Upper lobe of left lung (tissue), 6 donors: Measurements from ENCODE around the gene TMEM184A. TPM values are rescaled to one million over a fixed set of nuclear protein-coding genes. Genes with fewer than 3 reads are reported as not detected.

ENCODE experiments used
- ATAC-seq, 2 donors: fragments of 200-7000 bp; cut with Tn5 transposase; one replicate each; pipeline ENCODE4 v1.9.1; 2022; ENCODE audit warnings: mild to moderate bottlenecking in 2 of 2, moderate library complexity in 2 of 2; ENCODE audit not compliant: low FRiP score in 2 of 2
- DNase-seq, 2 donors: peaks; one replicate each; pipeline ENCODE4 v3.0.0-alpha.2; 2019 to 2020
- H3K27ac ChIP-seq, 4 donors: fragments of 200-600 bp; sonication (generic); one replicate each; pipeline ENCODE4 v1.5.1; 2016 to 2019
- H3K27me3 ChIP-seq, 4 donors: fragments of 200-600 bp; sonication (generic); one replicate each; pipeline ENCODE4 v1.5.1; 2017 to 2019
- H3K36me3 ChIP-seq, 4 donors: fragments of 200-600 bp; sonication (generic); one replicate each; pipeline ENCODE4 v1.5.1; 2016 to 2019
- H3K4me1 ChIP-seq, 4 donors: fragments of 200-600 bp; sonication (generic); one replicate each; pipeline ENCODE4 v1.5.1; 2018 to 2019
- H3K4me3 ChIP-seq, 4 donors: fragments of 200-600 bp; sonication (generic); one replicate each; pipeline ENCODE4 v1.5.1; 2017 to 2019; ENCODE audit warnings: mild to moderate bottlenecking in 2 of 4, moderate library complexity in 1 of 4
- H3K9me3 ChIP-seq, 4 donors: fragments of 200-600 bp; sonication (generic); one replicate each; pipeline ENCODE4 v1.5.1; 2018 to 2019
- EP300 ChIP-seq, 4 donors: sonication (generic); formaldehyde crosslinking; IDR thresholded peaks; one replicate each; pipeline ENCODE4 v1.5.1; 2017; ENCODE audit warnings: antibody characterized with exemption in 4 of 4, control low read depth in 2 of 4
- POLR2A ChIP-seq, 4 donors: fragments of 450-650 bp; IDR thresholded peaks; one replicate each; pipeline ENCODE4 v1.5.1; 2016 to 2017; ENCODE audit warnings: antibody characterized with exemption in 4 of 4, mild to moderate bottlenecking in 2 of 4
- POLR2AphosphoS5 ChIP-seq, 2 donors: sonication (generic); formaldehyde crosslinking; IDR thresholded peaks; one replicate each; pipeline ENCODE4 v1.5.1; 2017; ENCODE audit warnings: antibody characterized with exemption in 2 of 2
- WGBS, 2 donors: methylation state at CpG; one replicate each; pipeline ENCODE4 v1.1.5; 2017 to 2018; 5-methylcytosine and 5-hydroxymethylcytosine counted together
- total RNA-seq, 6 donors: library from RNA; depleted of rRNA in 4 of 6; stranded (reverse); fragments of >200 nt in 4 of 6; gene quantifications; one replicate each; pipeline versions ENCODE4 v1.1.0 to v1.2.1, GENCODE V29; 2016 to 2021
- TF ChIP-seq, protein P1 (sequence below), 6 experiments: fragments of 450-650 bp in 4 of 6; fragments of 200-600 bp in 2 of 6; sonication (generic) in 2 of 6; IDR thresholded peaks; one replicate each; pipeline ENCODE4 v1.5.1; 2016 to 2019; ENCODE audit warnings: antibody characterized with exemption in 6 of 6
- donor health status: DM: no; HTN: no; CAD: no; lungs with moderate emphysema.
- donor health status: DM: no; HTN: yes; CAD: no; lungs with severe emphysema.

Gene TMEM184A
- total RNA-seq, 6 donors from 2014 or later = 5.0 to 11.7 (median 10.4) TPM

DNA sequence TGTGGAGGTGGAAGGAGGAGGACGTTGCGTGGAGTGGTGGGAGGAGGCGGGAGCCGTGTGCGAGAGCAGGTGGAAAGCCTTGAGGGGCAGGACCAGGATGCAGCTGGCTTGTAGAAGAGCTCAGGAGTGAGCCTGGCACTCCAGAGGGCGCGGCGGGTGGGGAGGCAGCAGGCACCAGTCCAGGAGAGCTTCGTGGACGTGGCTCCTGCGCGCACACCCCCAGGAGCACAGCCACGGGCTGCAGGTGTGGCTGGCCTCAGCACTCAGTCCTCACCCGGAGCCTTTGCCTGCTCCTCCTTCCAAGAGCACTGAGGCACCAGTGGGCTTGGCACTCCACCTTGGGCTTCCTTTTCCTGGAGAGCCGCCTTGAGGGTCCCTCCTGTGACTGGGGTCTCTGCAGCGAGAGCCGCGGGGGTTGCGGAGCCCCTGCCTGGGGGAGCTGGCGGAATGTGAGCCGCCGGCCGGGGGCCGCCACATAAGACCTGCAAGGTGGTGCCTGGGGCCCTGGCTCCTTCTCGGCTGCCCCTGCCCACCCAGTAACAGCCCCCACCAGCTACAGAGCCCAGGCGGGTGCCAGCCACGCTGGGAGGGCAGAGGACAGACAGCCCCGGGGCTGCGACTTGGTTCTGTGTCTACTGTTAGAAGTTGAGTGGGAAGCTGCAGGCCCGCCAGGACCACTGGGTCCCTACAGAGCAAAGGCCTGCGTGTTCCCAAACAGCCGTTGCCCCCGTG lies 14.4 kb downstream of the TMEM184A start:
- no peak overlapping the region for H3K27ac ChIP-seq
- H3K9me3 ChIP-seq = no peaks in the 10 kb centered on the region
- peaks cover 15 to 27% (median 18%) of the 10 kb centered on the region in 4 donors for H3K4me1 ChIP-seq
- no peak overlapping the region for H3K4me3 ChIP-seq
- ATAC-seq = no peak
- H3K36me3 ChIP-seq = peaks cover 21 to 68% (median 57%) of the 10 kb centered on the region in 4 donors
- no peaks in the 10 kb centered on the region for H3K27me3 ChIP-seq
- 90 to 91% methylated on average over 27 to 33 of the region's 33 CpGs for WGBS, 2 donors
- peak in 1 of 2 donors; percentile 83 for DNase-seq
- TF ChIP-seq EP300 (IDR thresholded peaks at IDR 0.05) (no peak), POLR2AphosphoS5 (IDR thresholded peaks at IDR 0.05) (no peak), POLR2A (IDR thresholded peaks at IDR 0.05) (no peak)
- TF ChIP-seq, protein P1, sequence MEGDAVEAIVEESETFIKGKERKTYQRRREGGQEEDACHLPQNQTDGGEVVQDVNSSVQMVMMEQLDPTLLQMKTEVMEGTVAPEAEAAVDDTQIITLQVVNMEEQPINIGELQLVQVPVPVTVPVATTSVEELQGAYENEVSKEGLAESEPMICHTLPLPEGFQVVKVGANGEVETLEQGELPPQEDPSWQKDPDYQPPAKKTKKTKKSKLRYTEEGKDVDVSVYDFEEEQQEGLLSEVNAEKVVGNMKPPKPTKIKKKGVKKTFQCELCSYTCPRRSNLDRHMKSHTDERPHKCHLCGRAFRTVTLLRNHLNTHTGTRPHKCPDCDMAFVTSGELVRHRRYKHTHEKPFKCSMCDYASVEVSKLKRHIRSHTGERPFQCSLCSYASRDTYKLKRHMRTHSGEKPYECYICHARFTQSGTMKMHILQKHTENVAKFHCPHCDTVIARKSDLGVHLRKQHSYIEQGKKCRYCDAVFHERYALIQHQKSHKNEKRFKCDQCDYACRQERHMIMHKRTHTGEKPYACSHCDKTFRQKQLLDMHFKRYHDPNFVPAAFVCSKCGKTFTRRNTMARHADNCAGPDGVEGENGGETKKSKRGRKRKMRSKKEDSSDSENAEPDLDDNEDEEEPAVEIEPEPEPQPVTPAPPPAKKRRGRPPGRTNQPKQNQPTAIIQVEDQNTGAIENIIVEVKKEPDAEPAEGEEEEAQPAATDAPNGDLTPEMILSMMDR (IDR thresholded peaks at IDR 0.05) = no peak

DNA sequence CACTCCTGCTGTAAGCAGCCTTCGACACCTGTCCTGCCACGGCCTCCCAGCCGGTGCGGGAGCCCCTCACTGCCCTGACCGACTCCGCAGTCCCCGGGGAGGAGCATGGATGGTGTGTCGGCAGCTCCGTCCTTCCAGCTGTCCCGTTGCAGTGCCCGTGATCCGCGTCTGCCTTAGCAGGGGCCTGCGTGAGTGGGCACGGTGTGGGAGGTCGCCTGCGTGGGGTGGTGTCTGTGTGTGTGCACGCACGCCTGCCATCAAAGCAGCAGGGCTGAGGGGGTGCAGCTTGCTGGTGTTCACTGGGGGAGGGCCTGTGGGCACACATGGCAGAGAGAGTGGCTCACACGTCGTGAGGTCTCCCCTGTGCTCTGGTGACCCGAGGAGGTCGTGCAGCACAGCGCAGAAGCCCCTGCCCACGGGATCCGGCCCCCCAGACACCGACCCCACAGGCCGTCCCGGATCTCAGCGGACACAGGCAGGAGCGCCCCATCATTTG lies 15.2 kb downstream of the TMEM184A start:
- TF ChIP-seq, protein P1 (IDR thresholded peaks at IDR 0.05) = no peak
- TF ChIP-seq EP300 (IDR thresholded peaks at IDR 0.05) (no peak), POLR2AphosphoS5 (IDR thresholded peaks at IDR 0.05) (no peak), POLR2A (IDR thresholded peaks at IDR 0.05) (no peak)
- Histone ChIP-seq H3K4me3 (no peak overlapping the region), H3K9me3 (no peaks in the 10 kb centered on the region), H3K4me1 (peaks cover 23 to 34% (median 26%) of the 10 kb centered on the region in 4 donors), H3K36me3 (peaks cover 21 to 69% (median 60%) of the 10 kb centered on the region in 4 donors), H3K27me3 (no peaks in the 10 kb centered on the region), H3K27ac (no peak overlapping the region)
- 79 to 93% methylated on average over 15 to 31 of the region's 31 CpGs for WGBS, 2 donors
- DNase-seq = peak in 1 of 2 donors; percentile 83
- ATAC-seq = no peak

DNA sequence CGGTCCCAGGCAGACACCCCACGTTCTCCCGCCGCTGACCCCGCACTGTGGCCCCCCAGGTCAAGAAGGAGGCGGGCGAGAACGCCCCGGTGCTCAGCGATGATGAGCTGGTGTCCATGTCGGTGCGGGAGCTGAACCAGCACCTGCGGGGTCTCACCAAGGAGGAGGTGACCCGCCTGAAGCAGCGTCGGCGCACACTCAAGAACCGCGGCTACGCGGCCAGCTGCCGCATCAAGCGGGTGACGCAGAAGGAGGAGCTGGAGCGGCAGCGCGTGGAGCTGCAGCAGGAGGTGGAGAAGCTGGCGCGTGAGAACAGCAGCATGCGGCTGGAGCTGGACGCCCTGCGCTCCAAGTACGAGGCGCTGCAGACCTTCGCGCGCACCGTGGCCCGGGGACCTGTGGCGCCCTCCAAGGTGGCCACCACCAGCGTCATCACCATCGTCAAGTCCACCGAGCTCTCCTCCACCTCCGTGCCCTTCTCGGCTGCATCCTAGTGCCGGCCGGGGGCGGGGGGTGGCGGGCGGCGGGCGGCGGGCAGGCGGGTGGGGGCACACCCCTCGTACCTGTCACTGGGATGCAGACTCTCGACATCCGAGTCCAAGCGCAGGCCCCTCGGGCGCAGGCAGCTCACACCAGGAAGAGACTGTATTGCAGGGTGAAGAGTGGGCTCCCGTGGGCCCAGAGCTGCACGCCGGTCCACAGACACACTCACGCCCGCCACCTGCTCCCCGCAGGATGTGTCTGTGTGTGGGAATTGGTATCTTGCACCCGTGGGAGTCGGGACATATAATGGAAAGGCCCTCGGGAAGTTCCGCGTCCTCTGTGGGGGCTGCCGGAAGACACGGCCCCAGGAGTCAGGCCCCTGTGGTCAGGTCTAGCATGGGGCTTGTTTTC lies 15.9 kb downstream of the TMEM184A start:
- DNase-seq = peak in 1 of 2 donors; percentile 86
- Histone ChIP-seq H3K9me3 (no peaks in the 10 kb centered on the region), H3K27ac (peak overlapping the region in 2 of 4 donors; percentile 96 to 98), H3K4me1 (peaks cover 30 to 37% (median 32%) of the 10 kb centered on the region in 4 donors), H3K36me3 (peaks cover 21 to 76% (median 63%) of the 10 kb centered on the region in 4 donors), H3K27me3 (no peaks in the 10 kb centered on the region), H3K4me3 (no peak overlapping the region)
- WGBS, 2 donors = 95 to 97% methylated on average over 57 to 60 of the region's 73 CpGs
- no peak for ATAC-seq
- TF ChIP-seq POLR2A (IDR thresholded peaks at IDR 0.05) (no peak), EP300 (IDR thresholded peaks at IDR 0.05) (no peak), POLR2AphosphoS5 (IDR thresholded peaks at IDR 0.05) (no peak)
- TF ChIP-seq, protein P1 (IDR thresholded peaks at IDR 0.05) = no peak

DNA sequence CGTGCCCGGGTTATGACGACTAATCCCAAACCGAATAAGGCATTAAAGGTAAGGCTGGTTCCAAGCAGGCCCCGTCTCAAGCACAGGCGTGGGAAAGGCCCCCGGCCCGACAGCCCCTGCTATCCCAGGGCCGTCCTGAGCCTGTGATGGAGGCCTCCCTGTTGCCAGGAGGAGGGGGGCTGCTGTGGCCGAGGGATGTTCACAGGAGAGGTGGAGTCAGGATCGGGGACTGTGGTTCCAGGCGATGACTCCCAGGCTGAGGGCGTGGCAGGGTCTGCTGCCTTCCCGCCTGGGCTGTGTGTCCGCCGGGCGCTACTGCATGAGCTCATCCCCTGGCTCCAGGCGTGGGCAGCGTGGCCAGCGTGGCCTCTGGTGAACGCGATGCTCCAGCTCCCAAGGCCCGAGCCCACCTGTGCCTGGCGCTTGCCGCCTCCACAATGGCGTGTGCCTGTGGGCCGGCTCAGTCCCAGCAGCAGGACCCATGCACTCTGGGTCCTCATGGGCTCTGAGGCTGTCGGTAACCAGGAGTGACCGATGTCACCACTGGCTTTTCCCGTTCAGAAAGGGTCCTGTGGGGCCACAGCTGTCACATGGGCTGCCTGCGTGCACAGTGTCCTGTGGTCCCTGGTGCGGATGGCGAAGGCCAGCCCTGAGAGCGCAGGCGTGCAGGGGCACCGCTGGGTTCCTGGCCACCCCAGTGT lies 16.7 kb downstream of the TMEM184A start:
- 90 to 91% methylated on average over 2 to 12 of the region's 36 CpGs for whole genome bisulfite sequencing, 2 donors
- peak in 1 of 2 donors; percentile 60 for ATAC-seq

More for the DNA sequence above, 16.7 kb downstream of the TMEM184A start:
- DNase-seq = peak in 1 of 2 donors; percentile 83
- H3K36me3 ChIP-seq = peaks cover 21 to 75% (median 59%) of the 10 kb centered on the region in 4 donors
- peaks cover 34 to 45% (median 35%) of the 10 kb centered on the region in 4 donors for H3K4me1 ChIP-seq
- H3K27me3 ChIP-seq = no peaks in the 10 kb centered on the region
- H3K4me3 ChIP-seq = peak overlapping the region in 1 of 4 donors; percentile 57
- H3K27ac ChIP-seq = peak overlapping the region; percentile 95 to 98 (median 96)
- no peaks in the 10 kb centered on the region for H3K9me3 ChIP-seq
- TF ChIP-seq, protein P1 (IDR thresholded peaks at IDR 0.05) = no peak
- no peak for TF ChIP-seq EP300 (IDR thresholded peaks at IDR 0.05)
- TF ChIP-seq POLR2AphosphoS5 (IDR thresholded peaks at IDR 0.05) = no peak
- no peak for TF ChIP-seq POLR2A (IDR thresholded peaks at IDR 0.05)
